K562 (cell line): ENCODE measurements around the gene SCNN1A. TPM values are rescaled to one million over a fixed set of nuclear protein-coding genes. Genes with fewer than 3 reads are reported as not detected.
A peak's percentile ranks its signal among the peaks of the same experiment; 100 is the strongest.

Source experiments
- ATAC-seq: fragments of 200-7000 bp; cut with Tn5 transposase; 3 replicates; pipeline ENCODE4 v1.9.1; 2020; ENCODE audit warnings: moderate library complexity
- BruUV-seq: library from RNA; stranded (reverse); fragments of 400-500 nt; replicated peaks from 2 replicates; lab custom pipeline; 2021; lab: Mats Ljungman, UMichigan
- CTCF ChIA-PET: fragments of 300-600 bp; formaldehyde crosslinking; extraction: SDS; loops from one replicate; lab custom pipeline; 2021; ENCODE audit warnings: low intra/inter-chr PET ratio; lab: Yijun Ruan, JAX
- POLR2A ChIA-PET: fragments of 300-600, 350-650 bp; sonication (Branson Sonifier 250); formaldehyde crosslinking; extraction: SDS; loops from one replicate; lab custom pipeline; 2021; ENCODE audit warnings: antibody characterized with exemption, inconsistent platforms; lab: Yijun Ruan, JAX
- DNase-seq, 4 experiments: peaks; one replicate each; pipeline versions ENCODE4 v3.0.0 to v3.0.0-alpha.2; 2011 to 2018; ENCODE audit warnings: low spot score in 3 of 4, mixed read lengths in 3 of 4; ENCODE audit errors: extremely low read depth in 1 of 4
- FAIRE-seq: peaks from 2 replicates; lab custom pipeline; 2011; peaks lifted over from hg19 to GRCh38; lab: Jason Lieb, UNC
- H2AFZ ChIP-seq: 2 replicates; pipeline ENCODE4 v1.6.0; 2011; ENCODE audit warnings: low read depth, low read length, control low read depth, inconsistent platforms
- H3K27ac ChIP-seq: fragments of 200-600 bp; 3 replicates; pipeline ENCODE4 v1.8.0; 2011; ENCODE audit warnings: low read depth, mild to moderate bottlenecking, control low read depth, inconsistent platforms, low read length, moderate library complexity, mixed read lengths; ENCODE audit errors: extremely low read depth
- H3K27me3 ChIP-seq, 2 experiments: fragments of 300-600 bp in 1 of 2; 2 replicates in 1 of 2; 3 replicates in 1 of 2; pipeline versions ENCODE4 v1.6.0 to v1.8.0; 2011; ENCODE audit warnings: inconsistent platforms in 2 of 2, low read length in 2 of 2, mild to moderate bottlenecking in 1 of 2, mixed read lengths in 1 of 2, moderate library complexity in 1 of 2; ENCODE audit not compliant: control insufficient read depth in 2 of 2, insufficient read depth in 2 of 2
- H3K36me3 ChIP-seq: fragments of 300-600 bp; 3 replicates; pipeline ENCODE4 v1.8.0; 2011; ENCODE audit warnings: mild to moderate bottlenecking, low read length, inconsistent platforms; ENCODE audit not compliant: control insufficient read depth, insufficient read depth
- H3K4me1 ChIP-seq, 2 experiments: fragments of 200-600 bp in 1 of 2; replicated peaks in 1 of 2; 2 replicates in 1 of 2; 3 replicates in 1 of 2; pipeline versions ENCODE4 v1.5.1 to v1.8.0; 2011; ENCODE audit warnings: inconsistent platforms in 2 of 2, low read length in 2 of 2, mild to moderate bottlenecking in 1 of 2, mixed read lengths in 1 of 2, moderate library complexity in 1 of 2; ENCODE audit not compliant: control insufficient read depth in 2 of 2, insufficient read depth in 2 of 2
- H3K4me2 ChIP-seq: 2 replicates; pipeline ENCODE4 v1.6.1; 2011; ENCODE audit warnings: low read length, control low read depth, inconsistent platforms, mixed read lengths; ENCODE audit not compliant: insufficient read depth
- H3K4me3 ChIP-seq: fragments of 200-600 bp; sonication (generic), shearing (Covaris generic); 2 replicates; pipeline ENCODE4 v1.5.1; 2016; ENCODE audit warnings: control low read depth, inconsistent platforms
- H3K79me2 ChIP-seq: fragments of 200-600 bp; 3 replicates; pipeline ENCODE4 v1.8.0; 2011; ENCODE audit warnings: low read length, inconsistent platforms; ENCODE audit not compliant: control insufficient read depth, insufficient read depth
- H3K9ac ChIP-seq, 2 experiments: 2 replicates each; pipeline versions ENCODE4 v1.6.0 to v1.6.1; 2011; ENCODE audit warnings: low read depth in 2 of 2, low read length in 2 of 2, control low read depth in 1 of 2, inconsistent platforms in 1 of 2, mild to moderate bottlenecking in 1 of 2, mixed read lengths in 1 of 2; ENCODE audit not compliant: insufficient read depth in 1 of 2
- H3K9me1 ChIP-seq: one replicate; pipeline ENCODE4 v1.6.0; 2011; ENCODE audit warnings: inconsistent platforms, mild to moderate bottlenecking, low read length, moderate library complexity; ENCODE audit not compliant: control insufficient read depth, insufficient read depth
- H3K9me3 ChIP-seq: replicated peaks from 2 replicates; pipeline ENCODE4 v1.5.1; 2011; ENCODE audit warnings: low read depth, low read length, inconsistent platforms; ENCODE audit not compliant: control insufficient read depth, insufficient read depth
- H4K20me1 ChIP-seq: replicated peaks from 2 replicates; pipeline ENCODE4 v1.6.1; 2011; ENCODE audit warnings: low read length, inconsistent platforms, mixed read lengths; ENCODE audit not compliant: control insufficient read depth, insufficient read depth
- ATF1 ChIP-seq, 2 experiments: fragments of 450-650 bp in 1 of 2; IDR thresholded peaks; 2 replicates each; pipeline ENCODE4 v1.6.1; 2016; ENCODE audit warnings: missing compliant biosample characterization in 1 of 2, missing genetic modification characterization in 1 of 2
- FOXK1 ChIP-seq: sonication (generic); formaldehyde crosslinking; IDR thresholded peaks from 2 replicates; pipeline ENCODE4 v1.8.0; 2022; ENCODE audit warnings: missing genetic modification reagents, mild to moderate bottlenecking, borderline replicate concordance
- GATA2 ChIP-seq: sonication (generic); formaldehyde crosslinking; IDR thresholded peaks from 2 replicates; pipeline ENCODE4 v1.4.0; 2020; ENCODE audit warnings: mild to moderate bottlenecking, missing genetic modification reagents
- IFI16 ChIP-seq: fragments of 250-450 bp; sonication (Bioruptor Pico); IDR thresholded peaks from 2 replicates; pipeline ENCODE4 v2.1.2; 2022; ENCODE audit warnings: mild to moderate bottlenecking, inconsistent platforms
- L3MBTL2 ChIP-seq: fragments of 450-650 bp; IDR thresholded peaks from 2 replicates; pipeline ENCODE4 v1.6.1; 2016; ENCODE audit warnings: mild to moderate bottlenecking, moderate library complexity
- NFIC ChIP-seq: fragments of 450-650 bp; IDR thresholded peaks from 2 replicates; pipeline ENCODE4 v1.6.1; 2017; ENCODE audit warnings: mild to moderate bottlenecking, inconsistent platforms
- NKRF ChIP-seq: fragments of 450-650 bp; IDR thresholded peaks from 2 replicates; pipeline ENCODE4 v1.6.1; 2016; ENCODE audit warnings: borderline replicate concordance
- RCOR1 ChIP-seq, 2 experiments: IDR thresholded peaks; 2 replicates each; pipeline ENCODE4 v1.6.1; 2012; ENCODE audit warnings: low read depth in 2 of 2, low read length in 2 of 2, borderline replicate concordance in 1 of 2, improper control_type of control experiment in 1 of 2
- TAF1 ChIP-seq: IDR thresholded peaks from 2 replicates; pipeline ENCODE4 v1.6.1; 2011; ENCODE audit warnings: mild to moderate bottlenecking, low read length, moderate library complexity; ENCODE audit not compliant: insufficient read depth, control insufficient read depth, severe bottlenecking; ENCODE audit errors: extremely low read depth
- TFAP4 ChIP-seq: sonication (generic); formaldehyde crosslinking; IDR thresholded peaks from 2 replicates; pipeline ENCODE4 v1.8.0; 2022; ENCODE audit warnings: missing genetic modification reagents, mild to moderate bottlenecking, moderate library complexity, borderline replicate concordance
- WGBS: fragments of 100-300 bp; shearing (Covaris generic); methylation state at CpG from one replicate; pipeline ENCODE4 v1.1.6; 2016; ENCODE audit warnings: low coverage, mixed read lengths; ENCODE audit not compliant: insufficient coverage; ENCODE audit errors: missing lambda C conversion rate; 5-methylcytosine and 5-hydroxymethylcytosine counted together
- in situ Hi-C: fragments of 300-500 bp; cut with MboI; formaldehyde crosslinking; loops from 4 replicates; pipeline ENCODE4 v1.15.0; 2018; ENCODE audit warnings: inconsistent platforms, mixed read lengths
- intact Hi-C: fragments of 100-400 bp; cut with micrococcal nuclease; formaldehyde crosslinking; loops from 2 replicates; pipeline ENCODE4 v1.14.2; 2022
- polyA plus RNA-seq, 8 experiments: library from polyadenylated mRNA; depleted of rRNA in 4 of 8; stranded (reverse) in 5 of 8; unstranded in 3 of 8; fragments of >200 nt; fragmentation: Nextera tagmentation in 2 of 8; fragmentation: Illumina TruSeq in 1 of 8; extraction: Ambion mirVana in 2 of 8; extraction: Trizol in 1 of 8; gene quantifications; 2 replicates each; pipeline versions ENCODE4 v1.2.1 to v1.2.3, GENCODE V29; 2011 to 2014; ENCODE audit warnings: inconsistent platforms in 1 of 8, missing spikeins in 1 of 8
- total RNA-seq, 7 experiments: library from RNA; depleted of rRNA in 6 of 7; stranded (reverse); fragments of >200 nt in 6 of 7; fragmentation: Illumina TruSeq in 2 of 7; extraction: Trizol in 2 of 7; gene quantifications; 2 replicates each; pipeline versions ENCODE4 v1.2.1 to v1.2.3, GENCODE V29; 2011 to 2021; ENCODE audit warnings: low replicate concordance in 1 of 7
- TF ChIP-seq, protein P1 (sequence below), 2 experiments: fragments of 450-650 bp; IDR thresholded peaks; 2 replicates each; pipeline ENCODE4 v1.6.1; 2018; ENCODE audit warnings: mild to moderate bottlenecking in 2 of 2, low read depth in 1 of 2; ENCODE audit not compliant: partially characterized antibody in 2 of 2

SCNN1A gene
- total and polyA plus RNA-seq, 9 of the 15 experiments (the other 6 are each of a cell fraction or from before 2014, with no cell fraction given) = 0.15 to 0.49 (median 0.32) TPM; not detected in 5

DNA sequence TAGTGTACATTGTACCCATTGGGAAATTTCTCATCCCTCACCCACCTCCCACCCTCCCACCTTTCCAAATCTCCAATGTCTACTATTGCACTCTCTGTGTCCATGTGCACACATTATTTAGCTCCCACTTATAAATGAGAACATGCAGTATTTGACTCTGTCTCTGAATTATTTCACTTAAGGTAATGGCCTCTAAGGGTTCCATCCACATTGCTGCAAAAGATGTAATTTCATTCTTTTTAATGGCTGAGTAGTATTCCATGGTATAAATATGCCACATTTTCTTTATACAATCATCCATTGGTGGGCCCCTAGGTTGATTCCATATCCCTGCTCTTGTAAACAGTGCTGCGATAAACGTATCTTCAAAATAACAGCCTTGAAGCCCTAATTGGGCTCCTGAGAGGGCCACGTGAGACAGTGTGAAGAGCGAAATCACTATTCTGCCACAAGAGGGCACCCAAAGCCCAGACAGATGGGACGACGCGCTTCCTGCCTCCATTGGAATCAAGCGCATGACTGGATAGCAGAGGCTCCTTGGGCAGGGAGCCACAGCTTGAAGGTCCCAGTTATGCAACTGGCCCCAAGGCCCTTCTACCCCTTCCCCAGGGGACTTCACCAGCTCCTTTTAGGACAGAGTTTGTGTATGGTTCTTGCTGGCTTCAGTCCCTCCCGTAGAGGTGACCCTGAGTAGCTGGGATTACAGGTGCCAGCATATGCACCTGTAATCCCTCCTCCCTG, 48.1 kb upstream of the SCNN1A start:
- no peaks in the 10 kb centered on the region for H4K20me1 ChIP-seq
- in situ Hi-C loops = loop anchor here (5.0 kb wide), 1 partner anchor 39 kb away; no protein-coding TSS in a partner anchor
- no TSS peak for BruUV-seq
- no peak overlapping the region for H3K9ac ChIP-seq
- H3K4me3 ChIP-seq = no peak overlapping the region
- H3K27me3 ChIP-seq = no peaks in the 10 kb centered on the region
- ChIA-PET POLR2A (interaction anchor here (0.6 to 1.7 kb wide), 2 partner anchors 47 to 103 kb away, joined by 3 to 10 read pairs; partner anchors contain the start of gene VAMP1), CTCF (interaction anchor here (1.5 to 2.2 kb wide), 2 partner anchors 16 to 42 kb away, joined by 3 to 19 read pairs; no protein-coding TSS in a partner anchor)
- no peaks in the 10 kb centered on the region for H3K9me3 ChIP-seq
- H3K4me2 ChIP-seq = no peak overlapping the region; the same call in 1 of the 2 replicates
- DNase-seq (peak; percentile 73 to 89 (median 75)), FAIRE-seq (peak; percentile 98), ATAC-seq (peak; percentile 99)
- peaks cover 2 to 5% of the 10 kb centered on the region in 2 experiments; a peak in 4 of 5 replicates for H3K4me1 ChIP-seq
- H3K36me3 ChIP-seq = no peaks in the 10 kb centered on the region
- peak overlapping the region; percentile 83 for H2AFZ ChIP-seq
- no peaks in the 10 kb centered on the region for H3K9me1 ChIP-seq
- no peak overlapping the region for H3K27ac ChIP-seq
- intact Hi-C loops = loop anchor here (1.0 to 5.0 kb wide), 3 partner anchors 42 to 115 kb away; no protein-coding TSS in a partner anchor
- H3K79me2 ChIP-seq = no peaks in the 10 kb centered on the region
- 4% methylated on average over 8 of the region's 9 CpGs for WGBS
- TF ChIP-seq NKRF (no peak), L3MBTL2 (peak; percentile 99), ATF1 (CRISPR knock-in tag; IDR thresholded peaks at IDR 0.05) (no peak), ATF1 (tag; IDR thresholded peaks at IDR 0.05) (0 out of 2 replicates have a peak, but pooled peaks have one; percentile 36), TAF1 (no peak), FOXK1 (no peak), GATA2 (CRISPR knock-in tag) (no peak), RCOR1 (IDR thresholded peaks at IDR 0.05; ENCODE audit: borderline replicate concordance in 1 of 2, low read depth in 2 of 2, low read length in 2 of 2) (peak in 1 of 2 experiments; percentile 47; a peak in 1 of 4 replicates), IFI16 (no peak), NFIC (peak; percentile 31; the same call in 1 of the 2 replicates), TFAP4 (peak; percentile 51; the same call in 1 of the 2 replicates)
- TF ChIP-seq, protein P1, sequence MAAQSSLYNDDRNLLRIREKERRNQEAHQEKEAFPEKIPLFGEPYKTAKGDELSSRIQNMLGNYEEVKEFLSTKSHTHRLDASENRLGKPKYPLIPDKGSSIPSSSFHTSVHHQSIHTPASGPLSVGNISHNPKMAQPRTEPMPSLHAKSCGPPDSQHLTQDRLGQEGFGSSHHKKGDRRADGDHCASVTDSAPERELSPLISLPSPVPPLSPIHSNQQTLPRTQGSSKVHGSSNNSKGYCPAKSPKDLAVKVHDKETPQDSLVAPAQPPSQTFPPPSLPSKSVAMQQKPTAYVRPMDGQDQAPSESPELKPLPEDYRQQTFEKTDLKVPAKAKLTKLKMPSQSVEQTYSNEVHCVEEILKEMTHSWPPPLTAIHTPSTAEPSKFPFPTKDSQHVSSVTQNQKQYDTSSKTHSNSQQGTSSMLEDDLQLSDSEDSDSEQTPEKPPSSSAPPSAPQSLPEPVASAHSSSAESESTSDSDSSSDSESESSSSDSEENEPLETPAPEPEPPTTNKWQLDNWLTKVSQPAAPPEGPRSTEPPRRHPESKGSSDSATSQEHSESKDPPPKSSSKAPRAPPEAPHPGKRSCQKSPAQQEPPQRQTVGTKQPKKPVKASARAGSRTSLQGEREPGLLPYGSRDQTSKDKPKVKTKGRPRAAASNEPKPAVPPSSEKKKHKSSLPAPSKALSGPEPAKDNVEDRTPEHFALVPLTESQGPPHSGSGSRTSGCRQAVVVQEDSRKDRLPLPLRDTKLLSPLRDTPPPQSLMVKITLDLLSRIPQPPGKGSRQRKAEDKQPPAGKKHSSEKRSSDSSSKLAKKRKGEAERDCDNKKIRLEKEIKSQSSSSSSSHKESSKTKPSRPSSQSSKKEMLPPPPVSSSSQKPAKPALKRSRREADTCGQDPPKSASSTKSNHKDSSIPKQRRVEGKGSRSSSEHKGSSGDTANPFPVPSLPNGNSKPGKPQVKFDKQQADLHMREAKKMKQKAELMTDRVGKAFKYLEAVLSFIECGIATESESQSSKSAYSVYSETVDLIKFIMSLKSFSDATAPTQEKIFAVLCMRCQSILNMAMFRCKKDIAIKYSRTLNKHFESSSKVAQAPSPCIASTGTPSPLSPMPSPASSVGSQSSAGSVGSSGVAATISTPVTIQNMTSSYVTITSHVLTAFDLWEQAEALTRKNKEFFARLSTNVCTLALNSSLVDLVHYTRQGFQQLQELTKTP (IDR thresholded peaks at IDR 0.05; ENCODE audit: low read depth in 1 of 2, partially characterized antibody in 2 of 2) = peak in 1 of 2 experiments; percentile 32
